ENCODE measurements around the gene REXO4. TPM values are rescaled to one million over a fixed set of nuclear protein-coding genes. Genes with fewer than 3 reads are reported as not detected.
A peak's percentile ranks its signal among the peaks of the same experiment; 100 is the strongest.

The REXO4 gene
- total and polyA plus RNA-seq, 9 of the 15 experiments (the other 6 are each of a cell fraction or from before 2014, with no cell fraction given): 3.4 to 72.9 (median 31.1) TPM

DNA sequence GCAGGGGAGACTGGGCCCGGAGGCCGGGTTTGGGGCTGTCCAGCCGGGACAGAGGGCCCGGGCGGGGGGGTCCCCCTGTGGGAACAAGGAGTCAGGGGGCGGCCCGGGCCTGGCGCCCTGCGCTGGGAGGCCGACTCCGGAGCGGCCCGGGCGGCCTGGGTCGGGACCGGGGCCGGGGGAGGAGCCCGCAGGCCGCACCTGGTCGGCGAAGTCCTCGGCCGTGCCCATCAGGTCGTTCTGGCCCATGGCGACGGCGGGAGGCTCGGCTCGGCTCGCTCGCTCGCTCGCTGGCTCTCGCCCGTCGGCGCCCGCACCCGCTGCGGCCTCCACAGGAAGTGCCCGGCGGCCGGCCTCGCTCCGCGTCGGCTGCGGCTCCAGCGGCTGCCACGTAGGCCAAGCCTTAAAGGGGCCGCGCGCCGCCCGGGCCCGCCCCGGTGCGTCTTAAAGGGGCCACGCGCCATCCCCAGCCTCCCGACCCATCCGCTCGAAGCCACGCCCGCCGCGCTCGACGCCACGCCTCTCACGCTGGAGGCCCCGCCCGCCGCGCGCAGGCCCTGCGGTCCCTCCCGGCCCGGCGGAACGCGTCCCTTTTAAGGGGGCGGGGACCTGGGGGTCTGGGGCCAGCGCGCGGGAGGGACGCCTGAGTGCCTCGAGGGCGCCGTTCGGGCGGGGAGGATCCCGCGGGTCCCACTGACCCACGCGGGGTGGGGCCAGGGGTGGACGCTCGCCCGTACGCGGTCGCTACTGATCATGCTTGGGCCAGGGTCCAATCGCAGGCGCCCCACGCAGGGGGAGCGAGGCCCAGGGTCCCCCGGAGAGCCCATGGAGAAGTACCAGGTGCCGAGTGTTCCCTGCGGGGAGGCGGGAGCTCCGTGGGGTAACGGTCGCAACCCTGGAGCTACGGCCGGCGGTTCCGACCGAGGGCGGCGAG, 41.8 kb downstream of the REXO4 start, which contains the start of the genes STKLD1 and SURF4 (continued):
- TF ChIP-seq HSF4 (CRISPR knock-in tag; IDR thresholded peaks at IDR 0.05; ENCODE audit: borderline replicate concordance) (no peak), ZNF41 (CRISPR knock-in tag; conservative IDR thresholded peaks at IDR 0.05) (no peak), EP300 (IDR thresholded peaks at IDR 0.05; ENCODE audit: low read length) (no peak), PRMT5 (CRISPR knock-in tag; IDR thresholded peaks at IDR 0.05) (no peak), KDM4B (IDR thresholded peaks at IDR 0.05; ENCODE audit: borderline replicate concordance in 2 of 2, low read depth in 1 of 2) (no peak), ZNF146 (CRISPR knock-in tag; IDR thresholded peaks at IDR 0.05; ENCODE audit: unreplicated experiment) (no peak), MEF2D (tag; conservative IDR thresholded peaks at IDR 0.05; ENCODE audit: low read depth) (no peak), NONO (IDR thresholded peaks at IDR 0.05; ENCODE audit: low read depth in 2 of 2, low read length in 1 of 2) (peak; percentile 59 to 82; a peak in 3 of 4 replicates), TAF7 (tag; IDR thresholded peaks at IDR 0.05) (no peak), BMI1 (IDR thresholded peaks at IDR 0.05; ENCODE audit: low read length) (no peak), ZNF586 (CRISPR knock-in tag; conservative IDR thresholded peaks at IDR 0.05) (no peak), ZNF316 (IDR thresholded peaks at IDR 0.05) (no peak), ZNF133 (CRISPR knock-in tag; IDR thresholded peaks at IDR 0.05) (no peak), ARID1B (IDR thresholded peaks at IDR 0.05) (no peak), IFI16 (CRISPR knock-in tag; IDR thresholded peaks at IDR 0.05) (no peak), ZNF224 (CRISPR knock-in tag; IDR thresholded peaks at IDR 0.05) (no peak; the same call in 1 of the 2 replicates), SETDB1 (IDR thresholded peaks at IDR 0.05; ENCODE audit: low read length) (no peak)
- TF ChIP-seq, protein P1, sequence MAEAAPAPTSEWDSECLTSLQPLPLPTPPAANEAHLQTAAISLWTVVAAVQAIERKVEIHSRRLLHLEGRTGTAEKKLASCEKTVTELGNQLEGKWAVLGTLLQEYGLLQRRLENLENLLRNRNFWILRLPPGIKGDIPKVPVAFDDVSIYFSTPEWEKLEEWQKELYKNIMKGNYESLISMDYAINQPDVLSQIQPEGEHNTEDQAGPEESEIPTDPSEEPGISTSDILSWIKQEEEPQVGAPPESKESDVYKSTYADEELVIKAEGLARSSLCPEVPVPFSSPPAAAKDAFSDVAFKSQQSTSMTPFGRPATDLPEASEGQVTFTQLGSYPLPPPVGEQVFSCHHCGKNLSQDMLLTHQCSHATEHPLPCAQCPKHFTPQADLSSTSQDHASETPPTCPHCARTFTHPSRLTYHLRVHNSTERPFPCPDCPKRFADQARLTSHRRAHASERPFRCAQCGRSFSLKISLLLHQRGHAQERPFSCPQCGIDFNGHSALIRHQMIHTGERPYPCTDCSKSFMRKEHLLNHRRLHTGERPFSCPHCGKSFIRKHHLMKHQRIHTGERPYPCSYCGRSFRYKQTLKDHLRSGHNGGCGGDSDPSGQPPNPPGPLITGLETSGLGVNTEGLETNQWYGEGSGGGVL (CRISPR knock-in tag; IDR thresholded peaks at IDR 0.05): no peak
- TF ChIP-seq, protein P2, sequence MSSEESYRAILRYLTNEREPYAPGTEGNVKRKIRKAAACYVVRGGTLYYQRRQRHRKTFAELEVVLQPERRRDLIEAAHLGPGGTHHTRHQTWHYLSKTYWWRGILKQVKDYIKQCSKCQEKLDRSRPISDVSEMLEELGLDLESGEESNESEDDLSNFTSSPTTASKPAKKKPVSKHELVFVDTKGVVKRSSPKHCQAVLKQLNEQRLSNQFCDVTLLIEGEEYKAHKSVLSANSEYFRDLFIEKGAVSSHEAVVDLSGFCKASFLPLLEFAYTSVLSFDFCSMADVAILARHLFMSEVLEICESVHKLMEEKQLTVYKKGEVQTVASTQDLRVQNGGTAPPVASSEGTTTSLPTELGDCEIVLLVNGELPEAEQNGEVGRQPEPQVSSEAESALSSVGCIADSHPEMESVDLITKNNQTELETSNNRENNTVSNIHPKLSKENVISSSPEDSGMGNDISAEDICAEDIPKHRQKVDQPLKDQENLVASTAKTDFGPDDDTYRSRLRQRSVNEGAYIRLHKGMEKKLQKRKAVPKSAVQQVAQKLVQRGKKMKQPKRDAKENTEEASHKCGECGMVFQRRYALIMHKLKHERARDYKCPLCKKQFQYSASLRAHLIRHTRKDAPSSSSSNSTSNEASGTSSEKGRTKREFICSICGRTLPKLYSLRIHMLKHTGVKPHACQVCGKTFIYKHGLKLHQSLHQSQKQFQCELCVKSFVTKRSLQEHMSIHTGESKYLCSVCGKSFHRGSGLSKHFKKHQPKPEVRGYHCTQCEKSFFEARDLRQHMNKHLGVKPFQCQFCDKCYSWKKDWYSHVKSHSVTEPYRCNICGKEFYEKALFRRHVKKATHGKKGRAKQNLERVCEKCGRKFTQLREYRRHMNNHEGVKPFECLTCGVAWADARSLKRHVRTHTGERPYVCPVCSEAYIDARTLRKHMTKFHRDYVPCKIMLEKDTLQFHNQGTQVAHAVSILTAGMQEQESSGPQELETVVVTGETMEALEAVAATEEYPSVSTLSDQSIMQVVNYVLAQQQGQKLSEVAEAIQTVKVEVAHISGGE (CRISPR knock-in tag; IDR thresholded peaks at IDR 0.05): peak in 1 of 3 experiments; percentile 54; a peak in 3 of 6 replicates
